Activated effector memory CD4-positive, alpha-beta T cell treated with anti-CD3 and anti-CD28 coated beads, Interleukin-2, amount 50 U/mL, for 16 hours (primary cell): ENCODE results near the gene TBC1D9.

ENCODE experiments used
- DNase-seq: peaks from one replicate; pipeline ENCODE4 v3.0.0-alpha.2; 2020

Gene TBC1D9

DNA sequence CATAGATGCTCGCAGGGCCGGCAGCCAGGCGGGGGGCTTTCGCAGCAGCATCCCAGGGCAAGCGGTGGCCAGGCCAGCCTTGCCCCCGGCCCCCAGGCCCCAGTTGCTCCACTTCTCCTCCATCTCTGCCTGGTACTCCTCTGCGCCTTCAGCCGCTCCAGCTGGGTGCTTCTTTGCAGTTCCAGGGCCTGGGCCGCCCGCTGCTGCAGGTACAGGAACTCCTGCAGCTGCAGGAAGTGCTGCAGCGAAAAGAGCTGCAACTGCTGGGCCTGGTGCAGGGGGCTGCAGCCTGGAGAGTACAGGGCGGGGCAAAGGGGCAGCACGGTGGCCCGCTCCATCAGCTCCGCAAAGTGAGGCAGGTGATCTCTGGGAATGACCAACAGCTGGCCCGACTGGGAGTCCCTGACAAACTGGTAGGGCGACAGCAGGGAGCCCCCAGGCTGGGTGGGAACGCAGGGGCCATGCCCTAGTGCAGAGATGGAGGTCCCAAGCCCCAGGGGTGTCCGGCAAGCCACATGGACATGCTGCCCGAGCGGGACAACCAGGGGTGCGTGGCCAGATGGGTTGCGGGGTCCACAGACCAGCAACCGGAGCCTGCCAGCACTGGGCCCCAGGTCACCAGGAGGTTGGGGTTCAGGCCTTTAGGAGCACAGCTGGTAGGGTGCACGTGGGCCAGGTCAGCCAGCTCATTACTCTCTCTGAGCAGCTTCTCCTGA lies 111.6 kb downstream of the TBC1D9 start:
- DNase-seq, result no peak

- no peak for DNase-seq
These were observed 112.6 kb downstream of the TBC1D9 start for GRCh38 chr4:140643571-140644055.

DNA sequence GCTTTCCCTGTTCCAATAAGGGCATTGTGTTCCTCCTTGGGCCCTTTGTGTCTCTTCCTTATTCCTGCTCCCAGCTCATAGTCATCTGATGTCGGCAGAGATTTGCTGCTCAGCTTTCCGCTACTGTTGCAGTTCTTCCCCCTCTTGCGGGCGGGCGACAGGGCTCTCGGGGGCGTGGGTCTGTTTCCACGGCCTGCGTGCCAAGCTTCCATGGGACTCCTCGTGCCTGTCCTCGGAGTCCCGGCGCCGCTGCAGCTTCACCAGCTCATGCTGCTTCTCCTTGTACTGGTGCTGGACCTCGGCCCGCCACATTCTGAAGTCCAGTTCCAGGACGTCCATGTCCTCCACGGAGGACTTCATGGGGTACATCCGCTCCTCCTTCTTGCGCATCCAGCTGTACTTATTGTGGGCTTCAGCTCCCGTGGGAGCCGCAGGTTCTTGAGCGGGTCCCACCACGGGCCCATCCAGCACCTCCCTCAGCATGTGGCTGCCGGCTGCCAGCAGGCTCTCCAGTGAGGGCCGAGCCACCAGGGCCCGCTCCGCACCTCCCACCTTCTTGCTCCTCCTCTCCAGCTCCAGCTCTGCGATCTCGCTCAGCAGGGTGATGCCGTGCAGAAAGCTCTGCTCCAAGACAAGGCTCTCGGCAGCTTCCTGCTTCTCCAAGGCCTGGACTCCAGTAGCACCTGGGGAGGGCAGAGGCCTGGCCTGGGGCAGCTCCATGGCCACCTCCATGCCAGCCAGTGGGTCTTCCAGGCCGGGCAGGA lies 113.3 kb downstream of the TBC1D9 start:
- DNase-seq, result no peak

DNA sequence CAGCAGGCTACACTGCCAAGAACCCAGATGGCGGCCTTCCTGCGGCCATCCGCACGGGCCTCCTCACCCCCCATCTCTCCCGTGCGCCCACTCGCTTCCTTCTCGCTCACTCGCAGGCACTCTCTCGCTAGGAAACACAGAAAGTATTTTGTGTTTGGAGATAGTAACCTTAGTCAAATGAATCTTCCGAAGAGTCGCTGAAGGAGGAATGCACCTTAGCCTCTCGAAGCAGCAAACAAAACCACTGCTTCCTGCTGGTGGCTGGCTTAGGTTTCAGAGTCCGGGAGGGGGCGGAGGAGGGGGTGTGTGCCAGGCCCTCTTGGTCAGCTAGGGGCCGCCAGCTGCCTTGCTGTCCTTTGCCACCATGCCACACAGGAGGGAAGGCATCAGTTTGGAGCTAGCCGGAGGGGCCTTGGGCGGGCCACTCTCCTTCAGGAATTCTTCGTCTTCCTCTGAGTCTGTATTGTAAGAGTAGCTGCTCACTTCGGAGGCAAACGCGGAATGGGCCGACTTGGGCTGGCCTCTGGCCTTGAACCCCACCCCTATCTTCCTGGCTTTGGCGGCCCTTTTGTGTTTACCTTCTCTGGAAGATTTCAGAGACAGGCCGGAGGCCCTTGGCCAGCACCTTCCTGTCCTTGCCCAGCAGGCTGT lies 114.3 kb downstream of the TBC1D9 start:
- no peak for DNase-seq

DNA sequence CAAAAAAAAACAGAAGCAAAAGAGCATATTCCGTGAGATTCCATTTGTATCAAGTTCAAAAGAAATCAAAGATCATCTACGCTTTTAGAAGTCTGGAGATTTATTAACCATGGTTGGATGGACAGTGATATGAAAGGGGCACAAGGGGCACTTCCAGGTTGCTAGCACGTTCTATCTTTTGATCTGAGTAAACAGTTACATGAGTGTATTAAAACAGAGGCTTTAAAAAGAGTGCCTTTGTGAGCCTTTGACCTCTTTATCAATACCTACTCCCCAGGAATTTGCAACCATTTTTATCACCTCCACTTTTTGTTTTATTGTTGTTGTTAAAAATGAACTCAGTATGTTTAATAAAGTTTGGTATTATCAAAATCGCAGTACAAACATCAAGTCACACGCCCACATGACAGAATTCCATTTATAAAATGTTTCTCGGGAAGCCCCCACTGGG lies 115.1 kb downstream of the TBC1D9 start:
- DNase-seq, result no peak

GRCh38 chr4:140640150-140640748 lies 115.9 kb downstream of the TBC1D9 start:
- no peak for DNase-seq

GRCh38 chr4:140639066-140639465 lies 117.1 kb downstream of the TBC1D9 start:
- DNase-seq, result no peak

GRCh38 chr4:140637836-140638235 lies 118.3 kb downstream of the TBC1D9 start:
- DNase-seq, result no peak

DNA sequence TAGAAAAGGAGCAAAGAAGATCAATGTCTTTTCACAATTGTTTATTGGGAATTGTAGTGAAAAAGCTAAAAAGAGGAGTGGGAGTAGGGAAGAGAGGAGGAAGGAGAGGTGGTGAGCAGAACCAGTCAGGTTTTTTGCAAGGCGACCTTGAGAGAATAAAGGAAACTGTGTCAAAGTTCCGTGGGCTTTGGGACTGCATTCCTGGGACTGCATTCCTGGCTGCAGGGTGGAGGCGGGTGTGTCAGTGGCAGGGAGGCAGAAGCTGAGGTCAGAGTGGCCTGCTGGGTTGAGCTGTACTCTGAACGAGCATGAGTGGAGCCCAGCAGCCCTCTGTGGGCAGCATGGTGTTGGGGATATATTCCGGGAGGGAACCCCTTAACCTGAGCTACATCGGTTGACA lies 120.6 kb downstream of the TBC1D9 start:
- no peak for DNase-seq

GRCh38 chr4:140633951-140634350 lies 122.2 kb downstream of the TBC1D9 start:
- no peak for DNase-seq

DNA sequence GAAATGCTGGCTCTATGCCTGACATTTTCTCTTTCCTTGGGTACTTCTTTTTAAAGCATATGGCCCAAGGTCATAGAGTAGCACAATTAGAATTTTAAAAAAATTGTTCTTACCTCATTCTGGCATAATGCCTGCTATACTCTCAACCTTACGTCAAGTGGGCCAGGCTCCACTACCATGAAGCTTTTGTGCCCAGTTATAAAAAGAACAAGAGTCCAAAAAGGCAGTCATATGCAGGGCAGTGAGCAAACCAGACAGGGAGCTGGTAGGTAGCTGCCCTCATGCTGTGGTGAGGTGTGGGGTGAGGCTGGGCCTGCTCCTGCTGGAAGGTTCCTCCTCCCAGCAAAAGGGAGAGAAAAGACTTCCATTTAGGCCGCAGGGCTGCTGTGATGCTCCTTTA lies 123.1 kb downstream of the TBC1D9 start:
- DNase-seq, result no peak

- no peak for DNase-seq
These were observed 125.9 kb downstream of the TBC1D9 start for GRCh38 chr4:140630246-140630645.

DNA sequence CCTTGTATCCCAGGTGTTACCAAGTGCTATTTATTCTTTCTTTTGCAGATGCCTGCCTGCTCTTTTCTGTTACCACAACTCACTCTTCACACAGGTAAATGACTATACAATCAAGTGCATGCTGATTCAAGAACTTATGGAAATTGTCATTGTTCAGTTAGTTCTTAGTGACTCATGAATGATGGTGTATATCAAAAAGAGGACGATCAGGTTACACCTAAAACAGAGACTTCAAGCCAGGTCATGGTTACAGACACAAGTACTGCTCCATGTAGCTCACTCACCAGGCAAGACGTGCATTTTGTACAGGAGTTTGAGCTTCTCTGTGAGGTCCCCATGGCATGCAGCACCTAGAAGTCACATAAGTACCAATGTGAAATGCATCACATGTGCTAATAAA lies 128.2 kb downstream of the TBC1D9 start:
- no peak for DNase-seq

DNA sequence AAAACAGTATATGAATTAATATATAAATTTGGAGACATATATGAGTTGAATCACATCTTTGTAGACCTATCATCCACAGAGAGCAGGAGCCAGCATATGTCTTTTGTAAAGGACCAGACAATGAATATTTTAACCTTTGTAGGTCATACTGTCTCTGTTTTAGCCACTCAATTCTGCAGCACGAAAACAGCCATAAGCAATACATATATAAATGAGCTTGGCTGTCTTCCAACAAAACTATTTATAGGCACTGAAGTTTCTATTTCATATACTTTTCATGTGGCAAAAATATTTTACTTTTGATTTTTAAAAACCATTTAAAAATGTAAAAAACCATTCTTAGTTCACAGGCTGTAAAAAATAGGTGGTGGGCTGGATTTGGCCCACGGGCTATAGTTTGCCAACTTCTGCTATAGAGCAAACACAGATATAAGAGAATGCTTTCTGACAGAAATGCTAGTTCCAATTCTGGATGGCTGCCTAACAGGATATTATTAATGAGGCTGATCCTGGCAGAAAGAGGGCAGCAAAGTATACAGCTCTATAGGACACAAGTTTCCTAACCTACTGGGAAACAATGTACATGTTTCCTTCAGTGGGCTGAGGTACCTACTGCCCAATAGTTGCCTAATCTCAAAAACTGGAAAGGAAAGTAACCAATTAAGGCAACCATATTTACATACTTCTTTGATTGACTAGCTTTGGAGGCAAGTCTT lies 129.4 kb downstream of the TBC1D9 start:
- DNase-seq, result no peak

GRCh38 chr4:140622333-140622958 lies 133.7 kb downstream of the TBC1D9 start:
- no peak for DNase-seq

GRCh38 chr4:140621161-140621560 lies 135.0 kb downstream of the TBC1D9 start:
- no peak for DNase-seq

DNA sequence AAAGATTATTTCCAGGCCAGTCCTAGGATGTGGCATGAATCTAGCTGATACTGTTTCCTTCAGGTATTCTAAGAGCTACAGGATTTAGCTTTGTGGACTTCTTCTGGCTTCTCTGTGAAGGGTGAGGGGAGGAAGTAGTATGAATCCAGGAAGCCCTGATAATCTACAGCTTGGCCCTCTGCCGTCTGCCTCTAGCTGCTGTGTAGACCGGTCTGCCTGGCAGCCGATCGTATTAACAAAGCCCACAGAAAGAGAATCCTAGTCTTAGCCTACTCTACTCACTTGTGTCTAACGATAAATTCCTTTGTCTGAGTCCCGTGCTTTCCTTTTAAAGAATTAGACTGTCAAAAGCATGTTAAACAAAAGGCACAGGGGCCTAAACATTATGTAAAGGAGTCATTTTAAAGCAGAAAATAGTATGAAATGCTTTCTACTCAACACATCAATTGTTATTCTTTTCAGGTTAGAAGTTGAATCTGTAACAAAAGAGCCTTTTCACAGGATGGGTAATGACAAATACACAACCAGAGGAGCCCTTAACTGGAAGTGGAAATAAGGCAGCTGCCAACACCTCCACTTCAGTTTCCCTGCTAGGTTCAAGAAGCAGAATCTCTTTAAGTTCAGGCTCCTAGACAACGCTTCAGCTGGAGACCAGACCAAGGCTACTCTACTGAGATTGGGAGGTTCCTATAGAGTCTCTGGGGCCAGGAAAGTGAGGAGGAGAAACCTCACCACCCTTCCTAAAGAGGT lies 138.5 kb downstream of the TBC1D9 start:
- no peak for DNase-seq

DNA sequence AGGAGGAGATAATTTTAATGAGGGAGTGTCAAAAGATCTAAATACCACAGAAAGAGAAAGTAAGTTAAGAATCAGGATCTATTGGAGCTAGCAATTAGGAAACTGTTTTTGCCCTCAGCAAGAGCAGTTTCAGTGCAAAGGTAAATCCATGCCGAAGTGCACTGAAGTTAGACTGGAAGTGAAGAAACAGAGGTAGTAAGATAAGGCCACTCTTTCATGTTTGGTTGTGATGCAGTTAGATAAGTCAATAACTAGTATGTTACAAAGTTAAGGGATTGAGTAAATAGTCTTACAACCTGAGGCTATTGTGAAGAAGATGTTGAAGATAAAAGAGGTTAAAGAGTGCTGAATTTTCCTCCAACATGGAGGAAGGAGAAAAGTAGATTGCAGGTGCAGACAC lies 140.7 kb downstream of the TBC1D9 start:
- DNase-seq, result no peak

GRCh38 chr4:140612357-140612756 lies 143.8 kb downstream of the TBC1D9 start:
- no peak for DNase-seq

- no peak for DNase-seq
These were observed 144.3 kb downstream of the TBC1D9 start for GRCh38 chr4:140611854-140612253.
